ENCODE results near the gene GRIK2. TPM values are rescaled to one million over a fixed set of nuclear protein-coding genes. Genes with fewer than 3 reads are reported as not detected.

Gene GRIK2
- total RNA-seq, 3 donors from 2014 or later: 1.3 to 1.8 (median 1.5) TPM

DNA sequence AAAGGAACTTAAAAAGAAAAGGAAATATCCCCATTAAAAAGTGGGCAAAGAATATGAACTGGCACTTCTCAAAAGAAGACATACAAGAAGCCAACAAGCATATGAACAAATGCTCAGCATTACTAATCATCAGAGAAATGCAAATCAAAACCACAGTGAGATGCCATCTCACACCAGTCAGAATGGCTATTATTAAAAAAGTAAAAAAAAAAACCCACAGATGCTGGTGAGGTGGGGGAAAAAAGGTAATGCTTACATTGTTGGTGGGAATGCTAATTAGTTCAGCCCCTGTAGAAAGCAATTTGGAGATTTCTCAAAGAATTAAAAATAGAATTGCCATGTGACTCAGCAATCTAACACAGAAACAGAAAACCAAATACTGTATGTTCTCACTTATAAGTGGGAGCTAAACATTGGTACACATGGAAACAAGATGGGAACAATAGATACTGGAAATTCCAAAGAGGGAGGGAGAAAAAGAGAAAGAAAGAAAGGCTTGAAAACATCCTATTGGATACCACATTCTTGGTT lies 437.1 kb downstream of the GRIK2 start:
- no peaks in the 10 kb centered on the region for H3K4me1 ChIP-seq (ENCODE audit: low read depth)
- intact Hi-C loops (cut with DNase I, micrococcal nuclease): no loop called here
- ATAC-seq (no peak), DNase-seq (no peak)
- no peaks in the 10 kb centered on the region for H3K36me3 ChIP-seq (ENCODE audit: low read depth)
- TF ChIP-seq, protein P1, sequence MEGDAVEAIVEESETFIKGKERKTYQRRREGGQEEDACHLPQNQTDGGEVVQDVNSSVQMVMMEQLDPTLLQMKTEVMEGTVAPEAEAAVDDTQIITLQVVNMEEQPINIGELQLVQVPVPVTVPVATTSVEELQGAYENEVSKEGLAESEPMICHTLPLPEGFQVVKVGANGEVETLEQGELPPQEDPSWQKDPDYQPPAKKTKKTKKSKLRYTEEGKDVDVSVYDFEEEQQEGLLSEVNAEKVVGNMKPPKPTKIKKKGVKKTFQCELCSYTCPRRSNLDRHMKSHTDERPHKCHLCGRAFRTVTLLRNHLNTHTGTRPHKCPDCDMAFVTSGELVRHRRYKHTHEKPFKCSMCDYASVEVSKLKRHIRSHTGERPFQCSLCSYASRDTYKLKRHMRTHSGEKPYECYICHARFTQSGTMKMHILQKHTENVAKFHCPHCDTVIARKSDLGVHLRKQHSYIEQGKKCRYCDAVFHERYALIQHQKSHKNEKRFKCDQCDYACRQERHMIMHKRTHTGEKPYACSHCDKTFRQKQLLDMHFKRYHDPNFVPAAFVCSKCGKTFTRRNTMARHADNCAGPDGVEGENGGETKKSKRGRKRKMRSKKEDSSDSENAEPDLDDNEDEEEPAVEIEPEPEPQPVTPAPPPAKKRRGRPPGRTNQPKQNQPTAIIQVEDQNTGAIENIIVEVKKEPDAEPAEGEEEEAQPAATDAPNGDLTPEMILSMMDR (IDR thresholded peaks at IDR 0.05): no peak
- H3K4me3 ChIP-seq: no peak overlapping the region
- H3K9me3 ChIP-seq: peaks cover 12% of the 10 kb centered on the region

DNA sequence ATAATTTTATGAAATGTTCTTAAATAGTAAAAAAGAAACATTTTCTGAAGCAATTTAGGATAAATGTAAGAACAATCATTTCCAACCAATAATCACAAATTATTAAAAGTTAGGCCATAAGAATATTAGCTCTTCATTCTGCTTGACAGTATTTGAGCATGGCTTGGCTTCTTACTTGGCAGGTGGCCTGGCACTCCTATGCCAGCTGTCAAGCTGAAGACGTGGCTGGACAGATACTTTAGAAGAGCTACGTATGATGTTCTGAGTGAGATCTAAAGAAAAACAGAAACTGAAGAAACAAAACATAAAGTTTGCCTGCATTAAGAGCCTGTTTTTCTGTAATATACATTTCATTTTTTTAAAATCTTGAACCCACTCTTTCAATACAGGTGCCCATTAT lies 438.9 kb downstream of the GRIK2 start:
- DNase-seq: no peak
- Histone ChIP-seq H3K9me3 (peaks cover 12% of the 10 kb centered on the region), H3K4me3 (no peak overlapping the region), H3K4me1 (ENCODE audit: low read depth) (no peaks in the 10 kb centered on the region), H3K36me3 (ENCODE audit: low read depth) (no peaks in the 10 kb centered on the region)
- intact Hi-C loops (cut with DNase I, micrococcal nuclease): no loop called here
- ATAC-seq: no peak
- TF ChIP-seq, protein P1 (IDR thresholded peaks at IDR 0.05): no peak

DNA sequence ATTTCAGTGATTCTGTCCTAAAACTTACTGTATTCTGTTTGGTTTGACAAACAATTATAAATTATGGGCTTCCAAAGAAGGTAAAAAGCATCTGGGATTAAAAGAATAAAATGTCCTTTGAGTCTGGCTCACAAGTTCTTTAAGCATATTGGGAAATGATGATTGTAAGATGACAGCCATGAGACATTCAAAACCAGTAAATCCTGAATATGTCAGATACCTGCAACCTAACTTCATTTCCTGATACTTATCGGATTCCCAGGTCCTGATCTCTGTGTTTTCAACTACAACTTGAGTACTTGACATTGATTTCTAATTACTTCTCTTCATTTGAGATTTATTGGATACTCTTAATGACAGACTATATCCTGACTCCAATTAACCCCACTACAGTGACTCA lies 446.6 kb downstream of the GRIK2 start:
- TF ChIP-seq, protein P1 (IDR thresholded peaks at IDR 0.05): no peak
- Histone ChIP-seq H3K9me3 (no peaks in the 10 kb centered on the region), H3K36me3 (ENCODE audit: low read depth) (no peaks in the 10 kb centered on the region), H3K4me1 (ENCODE audit: low read depth) (no peaks in the 10 kb centered on the region), H3K4me3 (no peak overlapping the region)
- ATAC-seq (no peak), DNase-seq (no peak)
- intact Hi-C loops (cut with DNase I, micrococcal nuclease): no loop called here

DNA sequence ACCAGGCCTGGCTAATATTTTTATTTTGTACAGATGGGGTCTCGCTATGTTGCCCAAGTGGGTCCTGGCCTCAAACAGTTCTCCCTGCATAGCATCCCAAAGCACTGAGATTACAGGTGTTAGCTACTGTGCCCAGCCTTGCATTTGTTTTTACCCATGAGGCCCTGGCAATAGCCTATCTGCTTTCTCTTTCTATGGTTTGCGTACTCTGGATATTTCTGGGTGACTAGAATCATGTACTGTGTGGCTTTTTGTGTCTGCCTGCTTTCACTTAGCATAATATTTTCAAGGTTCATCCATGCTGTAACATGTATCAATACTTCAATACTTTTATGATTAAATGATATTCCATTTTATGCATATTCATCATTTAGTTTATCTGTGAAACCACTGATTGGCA lies 451.7 kb downstream of the GRIK2 start:
- intact Hi-C loops (cut with DNase I, micrococcal nuclease): no loop called here
- no peaks in the 10 kb centered on the region for H3K9me3 ChIP-seq
- DNase-seq (no peak), ATAC-seq (no peak)
- H3K4me1 ChIP-seq (ENCODE audit: low read depth): no peaks in the 10 kb centered on the region
- no peaks in the 10 kb centered on the region for H3K36me3 ChIP-seq (ENCODE audit: low read depth)
- H3K4me3 ChIP-seq: no peak overlapping the region
- TF ChIP-seq, protein P1 (IDR thresholded peaks at IDR 0.05): no peak

DNA sequence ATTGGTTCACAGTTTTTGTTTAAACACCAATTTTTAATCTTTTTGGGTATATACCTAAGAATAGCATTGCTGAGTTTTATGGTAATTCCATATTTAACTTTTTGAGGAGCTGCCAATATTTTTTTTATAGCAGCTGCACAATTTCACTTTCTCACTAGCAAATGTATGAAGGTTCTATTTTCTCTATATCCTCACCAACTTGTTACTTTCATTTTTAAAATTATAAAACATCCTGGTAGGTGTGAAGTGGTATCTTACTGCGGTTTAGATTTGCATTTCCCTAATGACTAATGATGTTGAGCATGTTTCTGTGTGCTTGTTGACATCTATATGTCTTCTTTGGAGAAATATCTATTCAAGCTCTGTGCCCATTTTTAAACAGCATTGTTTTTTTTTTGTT lies 452.1 kb downstream of the GRIK2 start:
- no peaks in the 10 kb centered on the region for H3K4me1 ChIP-seq (ENCODE audit: low read depth)
- H3K36me3 ChIP-seq (ENCODE audit: low read depth): no peaks in the 10 kb centered on the region
- H3K4me3 ChIP-seq: no peak overlapping the region
- intact Hi-C loops (cut with DNase I, micrococcal nuclease): no loop called here
- ATAC-seq: no peak
- no peak for DNase-seq
- TF ChIP-seq, protein P1 (IDR thresholded peaks at IDR 0.05): no peak
- no peaks in the 10 kb centered on the region for H3K9me3 ChIP-seq

DNA sequence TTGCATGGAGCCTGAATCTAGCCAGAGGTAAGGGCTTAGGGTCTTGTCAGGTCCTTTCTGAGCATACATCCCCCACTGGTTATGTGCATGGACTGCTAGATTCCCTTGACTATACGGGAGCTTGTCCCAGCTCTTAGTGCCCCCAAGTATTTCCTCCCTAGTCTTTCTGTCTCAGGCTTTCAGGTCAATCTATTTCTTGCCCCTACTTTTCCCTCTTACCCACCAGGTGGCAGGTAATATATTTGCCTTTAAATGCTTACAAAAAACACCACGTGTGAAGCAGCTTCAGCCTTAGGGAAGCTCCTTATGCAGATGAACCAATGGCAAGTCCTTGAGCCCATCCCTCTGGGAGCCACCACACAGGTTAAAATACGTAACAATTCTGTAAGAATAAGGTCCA lies 454.2 kb downstream of the GRIK2 start:
- H3K4me1 ChIP-seq (ENCODE audit: low read depth): no peaks in the 10 kb centered on the region
- H3K9me3 ChIP-seq: no peaks in the 10 kb centered on the region
- ATAC-seq (no peak), DNase-seq (no peak)
- TF ChIP-seq, protein P1 (IDR thresholded peaks at IDR 0.05): no peak
- H3K36me3 ChIP-seq (ENCODE audit: low read depth): no peaks in the 10 kb centered on the region
- no peak overlapping the region for H3K4me3 ChIP-seq
- intact Hi-C loops (cut with DNase I, micrococcal nuclease): no loop called here
